Endothelial cell of umbilical vein (primary cell): Measurements from ENCODE around the gene RBM22. TPM values are rescaled to one million over a fixed set of nuclear protein-coding genes. Genes with fewer than 3 reads are reported as not detected.
"Not testable (repeated sequence)": the region's sequence is repeated elsewhere in the genome, so short reads cannot be mapped to it uniquely, and the experiment has no call there.

Experiments
- BruUV-seq: library from RNA; stranded (reverse); fragments of 400-500 nt; replicated peaks from 2 replicates; lab custom pipeline; 2021; lab: Mats Ljungman, UMichigan
- CTCF ChIA-PET: fragments of 300-600, 350-600 bp; sonication (Branson Sonifier 250); formaldehyde crosslinking; loops from one replicate; lab custom pipeline; 2021; ENCODE audit warnings: antibody characterized with exemption, inconsistent platforms; lab: Charles Lee
- POLR2A ChIA-PET: fragments of 300-600, 350-600 bp; sonication (Branson Sonifier 250); formaldehyde crosslinking; loops from one replicate; lab custom pipeline; 2021; ENCODE audit warnings: antibody characterized with exemption, inconsistent platforms; lab: Charles Lee
- DNase-seq: peaks from one replicate; pipeline ENCODE4 v3.0.0-alpha.2; 2011; ENCODE audit warnings: low read depth, low spot score
- FAIRE-seq: peaks from 2 replicates; lab custom pipeline; 2011; peaks lifted over from hg19 to GRCh38; lab: Jason Lieb, UNC
- H2AFZ ChIP-seq: 2 replicates; pipeline ENCODE4 v1.6.0; 2012; ENCODE audit warnings: low read depth, low read length, control low read depth, inconsistent platforms
- H3K27ac ChIP-seq: 2 replicates; pipeline ENCODE4 v1.5.1; 2011; ENCODE audit warnings: low read depth, mild to moderate bottlenecking, control low read depth, low read length, moderate library complexity; ENCODE audit not compliant: insufficient read depth
- H3K27me3 ChIP-seq, 2 experiments: 2 replicates each; pipeline versions ENCODE4 v1.6.0 to v1.6.1; 2011; ENCODE audit warnings: low read length in 2 of 2, mixed read lengths in 1 of 2; ENCODE audit not compliant: control insufficient read depth in 2 of 2, insufficient read depth in 2 of 2
- H3K36me3 ChIP-seq, 2 experiments: 2 replicates in 1 of 2; 3 replicates in 1 of 2; pipeline ENCODE4 v1.5.1; 2011; ENCODE audit warnings: low read length in 2 of 2, mild to moderate bottlenecking in 1 of 2, moderate library complexity in 1 of 2; ENCODE audit not compliant: control insufficient read depth in 2 of 2, insufficient read depth in 2 of 2; ENCODE audit errors: extremely low read depth in 1 of 2
- H3K4me1 ChIP-seq: 3 replicates; pipeline ENCODE4 v1.5.1; 2011; ENCODE audit warnings: mild to moderate bottlenecking, low read length; ENCODE audit not compliant: control insufficient read depth, insufficient read depth; ENCODE audit errors: extremely low read depth
- H3K4me2 ChIP-seq: 2 replicates; pipeline ENCODE4 v1.6.1; 2011; ENCODE audit warnings: low read length, control low read depth, mixed read lengths; ENCODE audit not compliant: insufficient read depth
- H3K4me3 ChIP-seq, 3 experiments: fragments of 200-600 bp in 1 of 3; sonication (generic), shearing (Covaris generic) in 1 of 3; replicated peaks in 1 of 3; 2 replicates each; pipeline ENCODE4 v1.5.1; 2011 to 2016; ENCODE audit warnings: control low read depth in 3 of 3, low read length in 3 of 3, mild to moderate bottlenecking in 2 of 3, inconsistent platforms in 1 of 3, low read depth in 1 of 3, moderate library complexity in 1 of 3; ENCODE audit not compliant: insufficient read depth in 1 of 3
- H3K79me2 ChIP-seq: 2 replicates; pipeline ENCODE4 v1.6.0; 2012; ENCODE audit warnings: low read length, inconsistent platforms; ENCODE audit not compliant: control insufficient read depth, insufficient read depth
- H3K9ac ChIP-seq: replicated peaks from 2 replicates; pipeline ENCODE3; 2011; ENCODE audit warnings: low read length, control low read depth; ENCODE audit not compliant: insufficient read depth; ENCODE audit errors: extremely low read depth
- H3K9me1 ChIP-seq: replicated peaks from 3 replicates; pipeline ENCODE4 v1.6.0; 2011; ENCODE audit warnings: mild to moderate bottlenecking, low read length; ENCODE audit not compliant: control insufficient read depth, insufficient read depth; ENCODE audit errors: extremely low read depth
- H3K9me3 ChIP-seq: replicated peaks from 2 replicates; pipeline ENCODE4 v1.5.1; 2012; ENCODE audit warnings: low read length, inconsistent platforms; ENCODE audit not compliant: control insufficient read depth, insufficient read depth
- H4K20me1 ChIP-seq: replicated peaks from 2 replicates; pipeline ENCODE3; 2011; ENCODE audit warnings: mild to moderate bottlenecking, low read length; ENCODE audit not compliant: control insufficient read depth, insufficient read depth; ENCODE audit errors: extremely low read depth
- EZH2 ChIP-seq: IDR thresholded peaks from 2 replicates; pipeline ENCODE4 v1.6.1; 2012; ENCODE audit warnings: borderline replicate concordance, low read depth, mild to moderate bottlenecking, moderate library complexity, low read length, inconsistent platforms; ENCODE audit not compliant: severe bottlenecking
- FOS ChIP-seq: IDR thresholded peaks from 2 replicates; pipeline ENCODE4 v1.6.1; 2011; ENCODE audit warnings: mild to moderate bottlenecking, low read length, moderate library complexity, borderline replicate concordance; ENCODE audit not compliant: insufficient read depth
- JUN ChIP-seq: IDR thresholded peaks from 2 replicates; pipeline ENCODE4 v1.6.1; 2011; ENCODE audit warnings: borderline replicate concordance, low read depth; ENCODE audit not compliant: insufficient read length, insufficient read depth
- POLR2A ChIP-seq: IDR thresholded peaks from 2 replicates; pipeline ENCODE4 v1.6.1; 2012; ENCODE audit warnings: low read depth, mild to moderate bottlenecking, control low read depth, low read length
- POLR2AphosphoS5 ChIP-seq: IDR thresholded peaks from 2 replicates; pipeline ENCODE4 v1.6.1; 2012; ENCODE audit warnings: low read depth, mild to moderate bottlenecking, control low read depth, low read length, moderate library complexity; ENCODE audit not compliant: insufficient read depth
- dilution Hi-C: fragments of 300-500 bp; cut with MboI; formaldehyde crosslinking; loops from one replicate; pipeline ENCODE4 v1.15.0; 2019; ENCODE audit warnings: low sequenced_read_pairs; ENCODE audit not compliant: extremely low pct_ligation_motif_present
- intact Hi-C: fragments of 100-400 bp; cut with micrococcal nuclease; formaldehyde crosslinking; loops from one replicate; pipeline ENCODE4 v1.10.0; 2022
- polyA plus RNA-seq, 4 experiments: library from polyadenylated mRNA; depleted of rRNA in 3 of 4; stranded (reverse) in 3 of 4; unstranded in 1 of 4; fragments of >200 nt; gene quantifications; 2 replicates each; pipeline versions ENCODE4 v1.2.1 to v1.2.3, GENCODE V29; 2011 to 2012; ENCODE audit warnings: missing spikeins in 1 of 4
- total RNA-seq: library from RNA; stranded (reverse); gene quantifications from 2 replicates; pipeline ENCODE4 v1.2.3, GENCODE V29; 2021

RBM22 gene
- total and polyA plus RNA-seq, 2 donors (not counting 3 experiments of a cell fraction or from before 2014, with no cell fraction given), result 41.8 to 51.2 TPM

- Histone ChIP-seq H3K79me2 (peaks cover 33% of the 10 kb centered on the region), H4K20me1 (no peaks in the 10 kb centered on the region), H3K27ac (no peak overlapping the region), H3K4me2 (no peak overlapping the region), H3K36me3 (peaks cover 12 to 17% of the 10 kb centered on the region in 2 experiments), H3K9me1 (no peaks in the 10 kb centered on the region), H3K4me1 (peaks cover 5% of the 10 kb centered on the region), H2AFZ (no peak overlapping the region), H3K9ac (no peak overlapping the region), H3K27me3 (no peaks in the 10 kb centered on the region), H3K4me3 (no peak overlapping the region), H3K9me3 (no peaks in the 10 kb centered on the region)
- peak; percentile 47 for TF ChIP-seq FOS
- no peak for TF ChIP-seq POLR2A
- TF ChIP-seq JUN, result peak; percentile 16
- TF ChIP-seq EZH2, result no peak
- no peak for TF ChIP-seq POLR2AphosphoS5
- intact Hi-C loops, result no loop called here
- no peak for FAIRE-seq
- no TSS peak for BruUV-seq
- CTCF ChIA-PET, result interaction anchor here (1.1 to 1.2 kb wide), 2 partner anchors 33 to 51 kb away, joined by 4 read pairs; no protein-coding TSS in a partner anchor
- POLR2A ChIA-PET, result no interaction called here
- dilution Hi-C loops, result no loop called here
- peak; percentile 21 for DNase-seq
These were observed 49.6 kb upstream of the RBM22 start for GRCh38 chr5:150750469-150750868.

GRCh38 chr5:150743142-150743488 lies 42.3 kb upstream of the RBM22 start:
- H3K27me3 ChIP-seq, intact Hi-C loops, FAIRE-seq, BruUV-seq, H3K4me3 ChIP-seq, H4K20me1 ChIP-seq, H3K27ac ChIP-seq, H3K9me1 ChIP-seq, dilution Hi-C loops, H3K9me3 ChIP-seq, DNase-seq, H3K36me3 ChIP-seq, H2AFZ ChIP-seq, H3K4me1 ChIP-seq, H3K4me2 ChIP-seq, H3K9ac ChIP-seq, POLR2A ChIA-PET, CTCF ChIA-PET: not testable (repeated sequence)
- peaks cover 19% of the 10 kb centered on the region for H3K79me2 ChIP-seq

DNA sequence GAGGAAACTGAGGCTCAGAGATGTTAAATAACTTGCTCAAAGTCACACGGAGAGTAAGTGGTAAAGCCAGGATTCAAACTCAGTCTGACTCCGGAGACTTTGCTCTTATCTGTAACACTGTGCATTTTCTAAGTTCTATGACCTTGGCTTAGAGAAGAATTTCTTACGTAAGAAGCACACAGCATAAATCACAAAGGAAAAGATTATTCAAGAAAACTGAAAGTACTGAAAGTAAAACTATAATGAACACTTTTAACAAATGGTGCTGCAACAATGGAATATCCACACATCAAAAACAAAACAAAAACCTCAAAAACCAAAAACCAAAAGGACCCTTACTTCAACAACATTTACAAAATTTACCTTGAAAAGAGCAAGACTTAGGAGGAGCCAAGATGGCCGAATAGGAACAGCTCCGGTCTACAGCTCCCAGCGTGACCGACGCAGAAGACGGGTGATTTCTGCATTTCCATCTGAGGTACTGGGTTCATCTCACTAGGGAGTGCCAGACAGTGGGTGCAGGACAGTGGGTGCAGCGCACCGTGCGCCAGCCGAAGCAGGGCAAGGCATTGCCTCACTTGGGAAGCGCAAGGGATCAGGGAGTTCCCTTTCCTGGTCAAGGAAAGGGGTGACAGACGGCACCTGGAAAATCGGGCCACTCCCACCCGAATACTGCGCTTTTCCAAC lies 41.7 kb upstream of the RBM22 start:
- H3K9ac ChIP-seq, BruUV-seq, H2AFZ ChIP-seq, H3K9me1 ChIP-seq, DNase-seq, H3K4me2 ChIP-seq, CTCF ChIA-PET, POLR2A ChIA-PET, H3K4me3 ChIP-seq, FAIRE-seq, intact Hi-C loops, H3K4me1 ChIP-seq, H3K36me3 ChIP-seq, H4K20me1 ChIP-seq, H3K27me3 ChIP-seq, H3K9me3 ChIP-seq, dilution Hi-C loops, H3K27ac ChIP-seq: not testable (repeated sequence)
- H3K79me2 ChIP-seq, result peaks cover 19% of the 10 kb centered on the region
